ENCODE data around the gene MPO.

DNA sequence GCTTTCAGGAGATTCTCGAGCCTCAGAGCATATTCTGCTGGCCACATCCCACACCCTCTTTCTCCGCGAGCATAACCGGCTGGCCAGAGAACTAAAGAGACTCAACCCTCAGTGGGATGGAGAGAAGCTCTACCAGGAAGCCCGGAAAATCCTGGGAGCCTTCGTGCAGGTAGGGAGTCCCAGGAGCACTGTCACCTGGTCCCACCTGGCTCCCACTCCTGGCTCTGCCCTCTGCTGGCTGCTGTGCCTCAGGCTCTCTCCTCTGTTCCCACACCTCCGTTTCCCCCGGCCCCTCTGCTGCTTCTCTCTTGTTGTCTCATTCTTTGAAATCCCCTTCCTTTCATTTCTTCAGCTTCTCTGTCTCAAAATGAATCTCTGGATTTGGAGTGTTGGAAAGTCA is 25.9 kb downstream of the MPO start:
- TF ChIP-seq POLR2A (IDR thresholded peaks at IDR 0.05) = no peak
- TF ChIP-seq, protein P1, sequence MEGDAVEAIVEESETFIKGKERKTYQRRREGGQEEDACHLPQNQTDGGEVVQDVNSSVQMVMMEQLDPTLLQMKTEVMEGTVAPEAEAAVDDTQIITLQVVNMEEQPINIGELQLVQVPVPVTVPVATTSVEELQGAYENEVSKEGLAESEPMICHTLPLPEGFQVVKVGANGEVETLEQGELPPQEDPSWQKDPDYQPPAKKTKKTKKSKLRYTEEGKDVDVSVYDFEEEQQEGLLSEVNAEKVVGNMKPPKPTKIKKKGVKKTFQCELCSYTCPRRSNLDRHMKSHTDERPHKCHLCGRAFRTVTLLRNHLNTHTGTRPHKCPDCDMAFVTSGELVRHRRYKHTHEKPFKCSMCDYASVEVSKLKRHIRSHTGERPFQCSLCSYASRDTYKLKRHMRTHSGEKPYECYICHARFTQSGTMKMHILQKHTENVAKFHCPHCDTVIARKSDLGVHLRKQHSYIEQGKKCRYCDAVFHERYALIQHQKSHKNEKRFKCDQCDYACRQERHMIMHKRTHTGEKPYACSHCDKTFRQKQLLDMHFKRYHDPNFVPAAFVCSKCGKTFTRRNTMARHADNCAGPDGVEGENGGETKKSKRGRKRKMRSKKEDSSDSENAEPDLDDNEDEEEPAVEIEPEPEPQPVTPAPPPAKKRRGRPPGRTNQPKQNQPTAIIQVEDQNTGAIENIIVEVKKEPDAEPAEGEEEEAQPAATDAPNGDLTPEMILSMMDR (IDR thresholded peaks at IDR 0.05 in 4 of 5, conservative IDR thresholded peaks at IDR 0.05 in 1 of 5) = no peak
